ENCODE measurements around the gene TDRD6. TPM values are rescaled to one million over a fixed set of nuclear protein-coding genes. Genes with fewer than 3 reads are reported as not detected.
"Not testable (repeated sequence)": the region's sequence is repeated elsewhere in the genome, so short reads cannot be mapped to it uniquely, and the experiment has no call there.

The TDRD6 gene
- total RNA-seq, 4 donors from 2014 or later = 0.88 to 1.8 (median 1.4) TPM

- WGBS, 2 donors = 96 to 98% methylated on average over 1 of the region's 1 CpG
- Histone ChIP-seq H3K36me3 (no peaks in the 10 kb centered on the region), H3K4me3 (replicated peaks in 1 of 3) (no peak overlapping the region), H3K9me3 (no peaks in the 10 kb centered on the region), H3K4me1 (no peaks in the 10 kb centered on the region), H3K27ac (no peak overlapping the region), H3K27me3 (no peaks in the 10 kb centered on the region)
- intact Hi-C loops (cut with DNase I) = no loop called here
- TF ChIP-seq CTCF (IDR thresholded peaks at IDR 0.05) = no peak
- no peak for TF ChIP-seq POLR2A (IDR thresholded peaks at IDR 0.05)
- no peak for DNase-seq
Observed at GRCh38 chr6:46645265-46645664, 42.4 kb upstream of the TDRD6 start.

- H3K4me3 ChIP-seq (replicated peaks in 1 of 3); H3K36me3 ChIP-seq; intact Hi-C loops (cut with DNase I); H3K27ac ChIP-seq; DNase-seq; H3K9me3 ChIP-seq; H3K27me3 ChIP-seq; H3K4me1 ChIP-seq: not testable (repeated sequence)
- 95% methylated on average over 3 of the region's 4 CpGs for WGBS, 2 donors
Observed at GRCh38 chr6:46648108-46648507, 39.6 kb upstream of the TDRD6 start.

GRCh38 chr6:46648869-46649492 lies 38.7 kb upstream of the TDRD6 start:
- Histone ChIP-seq H3K9me3 (no peaks in the 10 kb centered on the region), H3K27ac (no peak overlapping the region), H3K27me3 (no peaks in the 10 kb centered on the region), H3K36me3 (no peaks in the 10 kb centered on the region), H3K4me1 (peaks cover 0 to 12% of the 10 kb centered on the region in 2 donors), H3K4me3 (replicated peaks in 1 of 3) (no peak overlapping the region)
- intact Hi-C loops (cut with DNase I) = no loop called here
- WGBS, 2 donors = 90 to 91% methylated on average over 5 of the region's 5 CpGs
- TF ChIP-seq POLR2A (IDR thresholded peaks at IDR 0.05) (no peak), CTCF (IDR thresholded peaks at IDR 0.05) (no peak)
- DNase-seq = no peak

- no peak overlapping the region for H3K4me3 ChIP-seq (replicated peaks in 1 of 3)
- 64 to 66% methylated on average over 1 of the region's 1 CpG for WGBS, 2 donors
- intact Hi-C loops (cut with DNase I) = no loop called here
- TF ChIP-seq POLR2A (IDR thresholded peaks at IDR 0.05) (no peak), CTCF (IDR thresholded peaks at IDR 0.05) (no peak)
- H3K4me1 ChIP-seq = peaks cover 0 to 15% of the 10 kb centered on the region in 2 donors
- DNase-seq = no peak
- H3K27ac ChIP-seq = no peak overlapping the region
- no peaks in the 10 kb centered on the region for H3K27me3 ChIP-seq
- no peaks in the 10 kb centered on the region for H3K36me3 ChIP-seq
- no peaks in the 10 kb centered on the region for H3K9me3 ChIP-seq
Observed at GRCh38 chr6:46651006-46651405, 36.7 kb upstream of the TDRD6 start.

GRCh38 chr6:46651816-46652215 lies 35.9 kb upstream of the TDRD6 start:
- H3K27ac ChIP-seq = peak overlapping the region in 1 of 3 donors; percentile 82

More at GRCh38 chr6:46651816-46652215, 35.9 kb upstream of the TDRD6 start:
- Histone ChIP-seq H3K9me3 (no peaks in the 10 kb centered on the region), H3K36me3 (no peaks in the 10 kb centered on the region), H3K4me3 (replicated peaks in 1 of 3) (peak overlapping the region in 2 of 3 donors; percentile 63 to 85), H3K4me1 (peaks cover 0 to 15% of the 10 kb centered on the region in 2 donors), H3K27me3 (no peaks in the 10 kb centered on the region)
- intact Hi-C loops (cut with DNase I) = no loop called here
- 9 to 15% methylated on average over 8 of the region's 8 CpGs for WGBS, 2 donors
- TF ChIP-seq POLR2A (IDR thresholded peaks at IDR 0.05) (no peak), CTCF (IDR thresholded peaks at IDR 0.05) (no peak)
- DNase-seq = no peak

Measured in thyroid gland (tissue), 4 donors.